Measurements from ENCODE around the gene ITGB6.
A peak's percentile ranks its signal among the peaks of the same experiment; 100 is the strongest.

The ITGB6 gene

DNA sequence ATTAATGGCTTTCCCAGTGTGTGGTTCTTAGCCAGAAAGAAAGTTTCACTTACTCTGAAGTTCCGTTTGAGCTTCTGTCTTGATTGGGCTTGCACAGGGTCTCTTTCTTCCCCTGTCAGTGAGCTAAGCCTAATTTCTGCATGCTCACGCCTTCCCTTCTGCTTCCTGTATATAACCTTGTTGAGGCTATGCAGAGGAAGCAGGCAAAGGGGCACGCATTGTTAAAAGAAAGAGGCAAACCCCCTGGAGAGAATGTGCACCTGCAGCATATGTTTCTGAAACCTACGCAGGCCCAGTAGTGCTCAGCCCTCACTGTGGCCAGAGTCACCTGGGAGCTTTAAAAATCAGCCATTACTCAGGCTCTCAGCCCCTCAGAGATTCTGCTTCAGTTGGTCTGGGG lies 123.2 kb downstream of the ITGB6 start:
- no peak for DNase-seq

DNA sequence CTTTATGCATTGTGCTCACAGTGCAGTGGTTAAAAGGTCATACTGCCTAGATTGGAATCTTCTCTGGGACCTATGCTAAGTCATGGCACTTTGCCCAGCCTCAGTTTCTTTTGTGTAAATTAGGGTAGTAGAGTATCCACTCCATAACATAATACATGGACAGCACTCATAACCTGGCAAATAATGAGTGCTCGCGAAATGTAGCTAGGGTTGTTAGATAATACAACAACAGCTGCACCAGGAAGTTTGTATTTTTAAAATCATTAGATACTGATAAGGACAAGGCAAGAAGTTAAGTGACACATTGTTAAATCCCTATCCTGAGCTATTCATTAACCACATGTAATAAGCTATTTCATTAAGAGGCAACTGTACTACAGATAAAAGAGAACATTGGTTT lies 123.8 kb downstream of the ITGB6 start:
- no peak for DNase-seq

DNA sequence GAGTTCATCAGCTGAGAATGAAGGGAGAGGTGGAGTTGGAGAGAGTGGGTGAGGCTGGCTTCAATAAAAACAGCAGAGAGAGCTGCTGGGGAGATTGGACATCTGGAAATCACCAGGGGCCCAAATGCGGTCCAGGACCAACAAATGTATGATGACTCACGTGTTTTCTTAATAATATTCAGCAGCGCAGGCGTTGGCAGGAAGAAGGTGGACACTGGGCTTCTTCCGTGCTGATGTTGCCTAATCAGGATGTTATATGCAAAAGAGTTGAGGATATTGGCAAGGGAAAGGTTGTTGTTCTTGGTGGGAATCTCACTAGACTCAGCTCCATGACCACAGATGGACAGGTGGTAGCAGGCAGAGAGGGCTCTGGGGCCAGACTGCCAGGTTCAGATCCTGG lies 124.9 kb downstream of the ITGB6 start:
- DNase-seq, result no peak

DNA sequence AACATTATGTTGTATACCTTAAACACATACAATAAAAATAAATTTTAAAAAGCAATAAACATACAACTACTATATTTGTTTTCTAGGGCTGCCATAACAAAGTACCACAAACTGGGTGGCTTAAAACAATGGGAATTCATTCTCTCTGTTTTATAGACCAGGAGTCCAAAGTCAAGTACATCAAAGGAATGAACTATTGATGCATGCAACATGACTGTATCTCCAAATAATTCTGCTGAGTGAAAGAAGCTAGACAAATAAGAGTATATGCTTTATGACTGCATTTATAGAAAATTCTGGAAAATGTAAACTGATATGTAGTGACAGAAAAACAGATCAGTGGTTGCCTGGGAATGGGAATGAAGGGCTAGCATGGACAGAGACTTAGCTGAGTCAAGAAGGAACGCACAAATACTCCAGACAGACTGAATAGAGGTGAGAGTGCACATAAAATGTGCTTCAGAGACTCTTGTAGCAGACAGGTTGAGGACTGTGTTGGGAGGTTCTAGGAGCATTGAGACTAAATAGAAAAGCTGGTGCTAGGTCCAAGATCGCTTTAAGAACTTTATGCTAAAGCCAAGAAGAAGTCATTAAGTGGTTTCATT lies 126.7 kb downstream of the ITGB6 start:
- DNase-seq, result no peak

DNA sequence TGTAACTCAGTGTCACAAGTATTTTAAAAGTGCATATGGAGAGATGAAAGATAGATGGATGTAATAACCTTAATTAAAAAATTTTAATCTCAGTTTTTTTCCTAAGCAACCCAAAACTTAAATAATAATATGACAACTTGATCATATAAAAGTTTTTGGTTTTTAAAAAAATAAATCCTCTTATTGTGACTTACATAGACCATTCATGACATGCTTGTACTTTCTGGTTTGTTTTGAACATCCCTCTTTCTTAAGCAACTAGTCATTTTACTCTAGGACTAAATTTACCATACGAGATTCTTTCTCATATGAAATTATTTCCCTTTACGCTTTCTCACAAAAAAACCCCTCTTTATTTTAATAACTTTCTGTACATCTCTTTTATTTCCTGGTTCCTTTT lies 131.2 kb downstream of the ITGB6 start:
- no peak for DNase-seq

DNA sequence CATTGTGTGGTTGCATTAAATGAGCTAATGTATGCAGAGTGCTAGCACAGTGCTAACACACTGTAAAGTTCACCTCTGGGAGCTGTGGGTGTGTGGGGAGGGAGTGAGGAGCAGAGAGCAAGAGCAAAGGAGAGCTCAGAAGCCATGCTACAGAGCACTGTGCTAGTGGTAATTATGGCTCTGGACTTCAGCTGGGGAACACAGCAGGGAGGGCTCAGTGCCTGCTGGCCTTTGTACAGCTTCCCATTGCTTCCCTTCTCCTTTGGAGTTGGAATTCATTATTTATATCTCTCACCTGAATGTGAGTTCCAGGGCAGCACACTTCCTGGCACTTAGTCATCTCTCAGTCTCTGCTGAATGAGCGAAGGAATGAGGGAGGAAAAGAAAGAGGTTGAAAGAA lies 135.2 kb downstream of the ITGB6 start:
- no peak for DNase-seq

DNA sequence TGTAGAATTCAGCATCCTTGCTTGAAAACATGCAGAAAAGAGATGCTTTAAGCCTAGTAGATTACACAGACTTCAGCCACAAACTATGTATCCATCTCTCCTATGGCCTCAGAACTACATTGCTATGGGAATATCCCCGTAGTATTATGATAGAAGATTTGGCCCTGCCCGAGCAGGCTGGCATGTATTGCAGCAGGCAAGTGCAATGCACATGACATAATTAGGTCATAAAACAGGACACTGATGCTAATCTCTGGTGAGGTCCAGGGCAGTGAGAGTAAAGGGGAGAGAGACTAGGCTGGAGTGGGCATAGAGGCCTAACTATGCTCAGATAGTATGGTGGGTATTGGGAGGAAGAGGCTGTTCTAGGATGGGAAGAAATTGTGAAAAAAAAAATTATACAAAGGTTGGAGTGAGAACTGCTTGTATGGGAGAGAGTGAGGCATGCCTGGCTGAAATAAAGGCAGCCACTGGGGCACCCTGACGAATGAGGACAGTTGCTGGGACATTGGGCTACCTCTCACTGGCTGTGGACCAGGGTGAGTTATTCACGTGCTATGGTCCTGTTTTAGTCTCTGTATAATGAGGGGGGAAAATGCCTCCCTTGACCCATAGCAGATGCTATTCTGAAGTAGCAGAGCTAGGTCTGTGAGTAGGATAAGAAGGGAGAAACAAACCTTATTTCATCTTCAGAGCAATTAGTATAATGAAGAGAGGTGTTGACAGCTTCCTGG lies 136.0 kb downstream of the ITGB6 start:
- DNase-seq, result no peak

DNA sequence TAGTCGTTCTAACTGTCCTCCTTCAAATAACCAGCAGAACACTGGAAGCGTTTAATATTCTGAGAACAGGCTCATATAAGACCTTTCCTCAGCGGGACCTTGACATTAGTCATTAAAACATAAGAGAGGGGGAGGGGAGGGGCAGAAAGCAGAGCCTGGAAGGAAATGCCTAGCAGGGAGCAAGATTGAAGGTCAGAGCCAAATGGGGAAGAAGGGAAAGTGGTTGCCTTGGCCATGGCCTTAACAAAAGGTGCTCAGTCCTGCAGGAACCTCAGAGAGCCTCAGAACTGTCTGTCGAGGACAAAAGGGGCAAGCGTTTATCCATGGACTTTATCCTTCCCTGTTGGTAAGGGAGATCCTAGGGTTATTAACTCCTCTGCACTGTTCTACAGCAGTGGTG lies 136.8 kb downstream of the ITGB6 start:
- no peak for DNase-seq

DNA sequence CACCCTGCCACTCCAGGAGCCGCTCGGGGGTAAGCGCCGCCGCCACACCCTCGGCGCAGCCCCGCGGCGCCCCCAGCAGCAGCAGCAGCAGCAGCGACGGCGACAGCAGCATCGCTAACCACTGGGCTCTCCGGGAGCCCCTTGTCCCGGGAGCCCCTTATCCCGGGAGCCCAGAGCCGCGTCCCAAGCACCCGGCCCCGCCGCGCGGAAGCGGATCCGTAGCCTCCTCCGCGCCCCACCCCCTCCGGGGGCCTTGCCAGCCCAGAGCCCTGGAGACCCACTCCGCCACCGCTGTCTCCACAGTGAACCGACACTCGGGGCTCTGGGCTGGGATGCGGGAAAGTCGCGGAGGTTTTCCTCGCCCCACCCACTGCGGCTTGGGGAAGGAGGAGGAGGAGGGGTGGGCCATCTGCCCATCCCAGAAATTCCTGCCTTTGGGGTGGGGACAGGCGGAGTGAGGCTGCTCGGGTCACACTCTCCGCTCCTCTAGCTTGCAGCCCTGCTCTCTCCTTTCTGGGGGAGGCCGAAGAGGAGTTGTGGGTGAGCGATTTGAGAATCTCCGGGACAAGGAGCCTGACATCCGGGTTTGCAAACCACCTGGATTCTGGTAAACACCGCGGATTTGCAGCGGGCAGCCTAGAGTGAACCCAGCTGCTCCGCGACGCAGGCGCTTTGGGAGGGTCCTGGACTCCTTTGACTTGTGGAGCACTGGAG lies 137.6 kb downstream of the ITGB6 start, which contains the start of gene PLA2R1:
Gene PLA2R1 (minus strand): TSS at position 324 of the 714 bp plus-strand sequence. CDS start 212 bp downstream, at position 112.
- DNase-seq, result peak; percentile 30

DNA sequence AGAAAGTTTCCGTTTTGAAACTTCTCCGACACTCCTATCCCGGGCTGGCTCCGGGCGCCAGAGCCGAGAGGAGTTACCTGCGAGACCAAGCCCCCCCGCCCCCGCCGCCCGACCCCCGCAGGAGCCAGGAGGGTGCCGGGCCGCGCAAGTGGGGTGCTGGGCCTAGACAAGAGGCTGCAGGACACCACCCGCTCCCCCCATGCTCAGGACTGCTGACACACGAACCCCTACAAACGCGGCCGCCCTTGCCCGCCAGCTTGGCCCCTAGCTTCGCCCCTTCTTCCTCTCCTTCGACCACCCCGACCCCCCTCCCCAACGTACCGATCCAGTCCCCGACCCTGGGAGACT lies 138.2 kb downstream of the ITGB6 start:
- no peak for DNase-seq

DNA sequence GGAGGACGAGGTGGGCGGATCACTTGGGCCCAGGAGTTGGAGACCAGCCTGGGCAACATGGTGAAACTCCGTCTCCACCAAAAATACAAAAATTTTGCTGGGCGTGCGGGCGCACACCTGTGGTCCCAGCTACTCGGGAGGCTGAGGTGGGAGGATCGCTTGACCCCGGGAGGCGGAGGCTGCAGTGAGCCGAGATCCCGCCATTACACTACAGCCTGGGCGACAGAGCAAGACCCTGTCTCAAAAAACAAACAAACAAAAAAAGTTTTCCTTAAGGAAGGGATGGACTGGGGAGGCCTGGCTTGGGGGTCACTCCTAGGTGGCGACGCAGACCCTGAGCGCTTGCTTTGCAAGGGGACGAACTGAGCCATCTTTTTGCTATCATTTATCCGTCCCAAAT lies 138.5 kb downstream of the ITGB6 start:
- DNase-seq, result no peak

DNA sequence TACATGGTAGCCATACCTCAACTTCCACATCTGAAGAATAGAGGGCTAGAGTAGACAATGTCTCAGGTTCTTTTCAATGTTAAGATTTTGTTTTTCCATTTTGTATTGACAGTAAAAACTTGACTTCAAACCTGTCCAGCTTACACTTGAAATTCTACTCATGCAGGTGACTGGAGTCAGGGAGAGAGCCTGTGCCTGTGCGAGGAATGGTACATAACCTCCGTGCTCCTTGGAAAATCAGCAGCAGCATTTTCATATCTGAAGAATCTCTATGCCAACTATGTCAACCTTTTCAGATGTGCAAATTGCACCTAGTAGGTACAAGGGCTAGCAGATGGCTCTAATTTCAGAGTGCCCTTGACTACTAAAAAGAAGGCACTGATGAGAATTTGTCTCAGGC lies 139.8 kb downstream of the ITGB6 start:
- no peak for DNase-seq

DNA sequence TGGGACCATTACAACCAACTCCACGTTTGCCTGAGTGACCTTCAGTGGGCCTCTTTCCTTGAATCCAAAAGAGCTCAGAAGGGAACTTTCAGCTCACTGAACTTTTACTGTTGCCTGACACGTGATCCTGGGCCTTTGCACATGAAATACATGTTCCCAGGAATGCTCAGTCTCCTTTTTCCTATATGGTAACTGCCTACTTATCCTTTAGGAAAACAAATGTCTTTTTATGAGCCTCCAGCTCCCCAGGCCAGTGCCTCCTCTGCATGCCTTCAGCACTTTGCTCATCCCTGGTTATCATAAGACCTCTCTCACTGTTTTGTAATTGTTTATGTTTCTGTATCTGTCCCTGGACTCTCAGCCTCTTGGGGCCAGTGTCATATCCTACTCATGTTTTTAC lies 142.7 kb downstream of the ITGB6 start:
- no peak for DNase-seq

DNA sequence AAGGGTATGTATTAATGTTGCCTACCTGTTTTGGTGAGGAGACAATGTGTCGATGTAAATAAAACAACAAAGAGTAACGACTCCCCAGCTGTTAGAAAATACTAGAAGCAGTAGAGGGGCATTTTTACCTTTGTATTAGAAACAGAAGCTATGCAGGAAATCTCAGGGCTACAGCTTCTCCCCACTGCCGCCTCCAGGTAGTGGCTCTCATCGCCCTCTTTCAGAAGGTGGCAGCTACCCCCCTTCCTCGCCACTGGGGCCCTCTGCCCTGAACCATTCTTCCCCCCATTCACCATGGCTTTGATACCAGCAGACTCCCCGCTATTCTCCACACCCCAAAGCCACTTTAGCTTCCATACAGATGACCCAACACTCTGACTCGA lies 144.4 kb downstream of the ITGB6 start:
- DNase-seq, result no peak

DNA sequence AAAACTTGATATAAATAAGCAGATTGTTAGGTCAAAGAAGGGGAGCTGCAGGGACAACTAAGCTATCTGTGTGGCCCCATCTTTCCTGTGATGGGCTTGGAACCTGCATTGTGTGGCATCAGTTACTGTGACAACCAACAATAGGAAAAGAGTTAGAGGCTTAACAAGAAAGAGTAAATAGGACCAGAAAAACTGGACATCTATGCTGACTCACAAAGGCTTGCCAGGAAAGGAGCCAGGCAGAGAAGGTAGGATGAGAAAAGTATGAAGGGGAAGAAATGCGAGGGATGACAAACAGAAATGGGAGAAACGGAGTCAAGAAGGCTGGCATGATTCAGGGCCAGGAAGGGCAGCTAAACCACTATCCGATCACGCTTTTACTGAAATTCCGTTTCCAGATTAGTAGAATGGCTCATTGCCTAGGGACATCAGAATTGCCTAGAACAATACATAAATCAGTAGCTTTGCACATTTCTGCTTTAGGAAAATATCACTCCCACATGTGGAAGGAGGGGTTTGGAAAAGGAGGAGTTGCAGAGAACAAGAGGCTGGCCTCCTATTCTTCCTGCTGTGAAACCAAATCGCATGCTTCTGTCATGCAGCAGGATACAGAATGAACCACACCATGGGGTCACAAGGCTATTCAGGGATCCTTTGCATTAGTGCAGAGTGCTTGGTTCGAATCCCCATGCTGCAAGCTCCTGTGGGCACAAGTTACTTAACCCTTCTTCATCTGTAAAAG lies 144.9 kb downstream of the ITGB6 start:
- no peak for DNase-seq

DNA sequence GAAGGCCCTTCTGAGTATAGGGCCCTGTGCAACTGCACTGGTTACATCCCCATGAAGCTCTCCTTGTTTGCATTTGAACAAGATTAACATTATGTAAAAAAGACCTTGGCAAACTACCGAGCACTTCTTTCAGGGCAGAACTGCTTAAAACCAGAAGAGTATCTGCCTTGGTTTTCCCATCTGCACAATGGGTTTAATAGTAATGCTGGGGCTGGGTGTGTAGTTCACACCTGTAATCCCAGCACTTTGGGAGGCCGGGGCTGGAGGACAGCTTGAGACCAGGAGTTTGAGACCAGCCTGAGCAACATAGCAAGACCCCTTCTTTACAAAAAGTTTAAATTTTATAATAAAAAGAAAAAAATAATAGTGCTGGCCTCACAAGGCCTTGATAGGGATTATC lies 146.1 kb downstream of the ITGB6 start:
- DNase-seq, result no peak

DNA sequence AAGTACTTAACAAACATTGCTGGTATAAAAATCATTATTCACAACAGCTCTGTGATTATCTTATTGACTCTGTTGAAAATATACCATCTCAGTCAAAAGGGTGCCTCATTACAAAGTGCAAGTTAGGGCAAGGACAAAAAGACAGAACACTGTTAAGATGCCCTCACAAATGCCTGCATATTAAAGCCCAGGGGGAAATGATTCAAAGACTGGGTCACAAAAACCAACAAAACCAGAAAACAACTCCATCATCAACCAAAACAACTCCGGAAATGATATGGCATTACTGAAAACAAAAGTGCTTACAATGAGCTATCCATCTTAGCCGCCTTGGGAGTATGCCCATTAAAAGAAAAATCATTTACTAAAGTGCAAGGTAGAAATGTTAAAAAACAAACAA lies 147.5 kb downstream of the ITGB6 start:
- no peak for DNase-seq

DNA sequence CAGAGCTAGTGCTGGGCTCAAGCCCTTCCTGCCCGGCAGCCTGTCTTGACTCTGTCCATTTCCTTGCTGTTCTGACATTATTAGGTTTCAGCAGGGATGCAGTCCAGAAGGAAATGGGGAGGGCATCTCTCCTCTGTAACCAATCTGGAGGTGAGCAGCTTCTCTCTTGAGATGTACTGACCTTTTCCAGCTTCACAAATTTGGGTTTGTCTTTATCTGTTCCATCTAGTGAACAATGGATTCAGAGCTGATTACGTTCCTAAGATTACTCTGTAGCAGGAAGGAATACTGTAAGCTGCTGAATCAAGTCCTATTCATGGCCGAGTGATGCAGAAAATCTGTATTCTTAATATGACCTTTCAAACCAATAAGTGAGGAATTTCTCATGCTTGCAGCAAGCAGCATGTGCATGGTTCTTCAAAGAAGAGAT lies 148.7 kb downstream of the ITGB6 start:
- no peak for DNase-seq

DNA sequence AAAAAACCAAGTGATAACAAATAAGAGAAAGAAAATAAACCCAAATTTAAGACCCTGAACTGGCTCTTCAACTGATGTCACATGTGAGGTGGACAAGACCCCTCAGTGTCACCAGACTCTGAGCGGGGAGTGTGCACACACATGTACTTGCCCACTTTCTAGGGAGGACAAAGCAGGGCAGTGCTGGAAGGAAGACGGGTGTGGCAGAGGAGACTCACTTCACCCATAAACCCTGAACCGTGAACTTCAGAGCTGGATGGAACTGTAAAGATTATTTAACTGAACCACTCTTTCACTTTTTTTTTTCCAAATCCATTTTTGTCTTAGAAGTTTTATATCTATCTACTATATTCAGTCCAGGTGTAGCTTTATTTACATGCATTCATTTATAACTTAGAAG lies 149.9 kb downstream of the ITGB6 start:
- DNase-seq, result no peak
